HuH-7 (cell line): Measurements from ENCODE around the gene CIB4.
"Not testable (repeated sequence)": the region's sequence is repeated elsewhere in the genome, so short reads cannot be mapped to it uniquely, and the experiment has no call there.

Source experiments
- DNase-seq: peaks from one replicate; pipeline ENCODE4 v3.0.0; 2011; ENCODE audit warnings: low spot score

CIB4 gene

GRCh38 chr2:26666671-26667070, 25.5 kb upstream of the CIB4 start:
- DNase-seq, result no peak

DNA sequence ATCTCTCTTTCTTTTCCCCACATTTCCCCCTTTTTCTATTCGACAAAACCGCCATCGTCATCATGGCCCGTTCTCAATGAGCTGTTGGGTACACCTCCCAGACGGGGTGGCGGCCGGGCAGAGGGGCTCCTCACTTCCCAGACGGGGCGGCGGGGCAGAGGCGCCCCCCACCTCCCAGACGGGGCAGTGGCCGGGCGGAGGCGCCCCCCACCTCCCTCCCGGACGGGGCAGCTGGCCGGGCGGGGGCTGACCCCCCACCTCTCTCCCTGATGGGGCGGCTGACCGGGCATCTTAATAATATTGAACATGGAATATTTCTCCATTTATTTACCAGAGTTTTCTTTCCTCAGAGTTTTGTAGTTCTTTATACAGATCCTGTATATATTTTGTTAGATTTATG, 24.1 kb upstream of the CIB4 start:
- not testable (repeated sequence) for DNase-seq

GRCh38 chr2:26660363-26660962, 19.3 kb upstream of the CIB4 start:
- no peak for DNase-seq

DNA sequence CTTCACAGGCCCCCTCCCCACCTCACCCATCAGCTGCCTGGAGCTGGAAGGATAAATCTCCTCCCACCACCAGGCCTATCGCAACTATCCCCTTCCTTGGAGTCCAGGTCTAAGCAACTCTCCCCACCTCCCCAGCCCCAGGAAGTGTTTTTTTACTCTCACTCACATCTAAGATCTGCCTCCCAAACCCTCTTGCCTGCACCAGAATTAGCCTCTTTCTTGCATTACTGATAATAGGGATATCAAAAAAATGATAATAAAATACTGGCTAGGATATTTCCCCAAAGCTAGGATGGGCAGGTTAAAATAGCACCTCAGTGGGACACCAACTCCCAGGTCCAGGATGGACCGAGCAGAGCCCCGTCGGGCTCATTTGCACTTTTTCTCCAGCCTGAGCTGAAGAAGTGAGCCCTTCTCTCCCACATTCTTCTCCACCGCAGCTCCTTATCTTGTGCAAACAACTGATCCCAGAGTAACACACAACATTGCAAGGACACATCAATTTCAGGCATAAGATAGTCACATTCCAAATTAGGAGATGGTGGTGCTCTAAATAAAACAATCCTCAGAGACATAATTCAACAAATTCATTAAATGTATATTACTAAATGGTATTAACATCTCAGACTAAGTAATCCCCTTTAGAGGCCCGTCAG, 17.7 kb upstream of the CIB4 start:
- peak; percentile 17 for DNase-seq

DNA sequence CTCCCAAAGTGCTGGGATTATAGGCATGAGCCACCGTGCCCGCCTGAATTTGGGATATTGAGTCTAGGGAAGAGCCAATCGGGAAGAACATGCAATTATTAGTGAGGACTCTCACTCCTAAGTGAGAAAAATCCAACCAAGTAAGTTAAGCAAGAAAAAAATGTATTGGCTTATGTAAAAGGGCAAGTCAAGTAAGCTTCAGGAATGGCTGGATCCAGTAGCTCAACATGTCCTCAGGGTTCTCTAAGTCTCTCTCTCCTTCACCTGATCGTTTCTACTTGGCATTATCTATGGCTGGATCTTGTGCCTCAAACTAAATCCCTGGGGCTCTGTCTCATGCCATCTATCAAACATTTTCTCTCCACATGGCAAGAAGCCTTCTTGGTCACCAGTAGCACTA, 16.1 kb upstream of the CIB4 start:
- no peak for DNase-seq

DNA sequence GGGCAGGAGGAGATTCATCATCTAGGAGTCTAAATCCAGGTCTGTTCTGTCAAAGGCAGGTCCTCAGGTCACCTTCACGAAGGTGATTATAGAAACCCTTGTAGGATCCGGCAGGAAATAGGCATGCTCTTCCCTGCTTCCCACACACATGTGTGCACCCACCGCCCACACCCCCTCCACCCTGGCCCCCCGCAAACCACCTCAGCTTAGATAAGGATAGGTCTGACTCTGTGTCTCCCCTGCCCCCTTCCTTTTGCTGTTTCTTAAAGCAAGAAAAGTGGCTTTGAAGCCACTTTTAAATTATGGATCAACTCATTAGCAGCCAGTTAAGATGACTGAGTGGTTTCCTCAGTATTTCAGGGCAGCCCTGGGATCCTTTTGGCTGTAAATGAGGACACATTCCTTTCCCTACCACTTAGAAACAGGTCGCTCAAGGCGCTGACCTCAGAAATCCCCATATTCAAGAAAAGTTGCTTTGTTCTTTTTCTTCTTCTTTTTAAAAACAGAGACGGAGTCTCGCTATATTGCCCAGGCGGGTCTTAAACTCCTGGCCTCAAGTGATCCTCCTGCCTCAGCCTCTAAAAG, 14.5 kb upstream of the CIB4 start:
- DNase-seq, result no peak

- DNase-seq, result not testable (repeated sequence)
Observed at GRCh38 chr2:26655120-26655519, 14.0 kb upstream of the CIB4 start.

GRCh38 chr2:26654061-26654340, 12.8 kb upstream of the CIB4 start:
- DNase-seq, result no peak

DNA sequence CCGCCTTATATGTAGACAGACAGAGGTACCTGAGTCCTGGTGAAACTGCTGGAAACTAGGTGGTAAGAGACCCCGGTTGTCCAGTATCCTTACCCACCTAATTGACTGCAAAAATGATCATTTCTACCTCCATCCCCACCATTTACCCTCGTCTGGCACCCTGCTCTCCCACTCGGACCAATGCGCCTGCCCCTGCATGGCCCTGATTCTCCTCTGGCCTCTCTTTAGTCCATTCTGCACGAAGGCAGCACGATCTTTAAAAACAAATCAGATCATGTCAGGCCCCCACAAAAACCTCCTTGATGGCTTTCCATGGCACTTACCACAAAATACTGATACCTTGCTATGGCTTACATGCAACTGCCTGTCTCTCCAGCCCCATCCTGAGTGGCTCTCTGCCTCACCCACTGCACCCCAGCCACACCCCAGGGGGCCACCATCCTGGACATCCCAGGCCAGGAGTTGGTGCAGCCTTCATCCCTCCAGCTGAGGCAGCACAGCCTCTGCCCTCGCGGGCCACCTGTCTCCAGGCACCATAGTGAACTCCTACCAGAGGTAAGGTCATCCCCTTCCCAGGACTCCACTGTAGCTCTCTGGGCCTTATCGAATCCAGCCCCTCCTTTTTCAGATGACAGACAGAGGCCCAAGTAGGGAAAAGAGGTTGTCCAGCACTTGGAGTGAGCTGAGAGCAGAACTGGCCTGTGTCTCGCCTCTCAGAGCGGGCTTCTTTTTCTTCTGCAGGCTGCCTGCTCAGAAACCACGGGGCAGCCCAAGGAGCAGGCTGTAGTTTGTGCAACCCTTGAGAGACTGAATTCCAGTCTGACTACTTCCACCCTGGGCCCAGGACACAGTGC, 12.3 kb upstream of the CIB4 start:
- DNase-seq, result no peak

- no peak for DNase-seq
Observed at GRCh38 chr2:26652361-26653041, 11.3 kb upstream of the CIB4 start.

DNA sequence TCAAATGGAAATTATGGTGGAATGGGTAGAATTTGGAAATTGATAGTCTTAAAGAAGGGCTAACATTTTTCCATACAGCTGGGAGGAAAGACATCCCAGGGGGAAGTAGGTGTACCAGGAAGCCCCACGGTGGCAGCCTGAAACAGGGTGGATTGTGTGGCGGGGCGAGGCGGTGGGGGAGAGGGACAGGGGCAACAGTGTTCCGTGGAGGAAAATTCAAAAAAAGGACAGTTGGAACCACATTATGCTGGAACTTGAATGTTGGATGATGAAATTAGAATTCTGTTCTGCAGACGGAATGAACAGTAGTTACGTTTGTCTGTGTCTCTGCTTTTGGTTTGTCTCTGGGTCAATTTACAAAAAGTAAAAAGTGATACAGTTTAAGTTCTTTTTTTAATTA, 10.6 kb upstream of the CIB4 start:
- no peak for DNase-seq

- DNase-seq, result no peak
Observed at GRCh38 chr2:26651470-26651771, 10.3 kb upstream of the CIB4 start.

DNA sequence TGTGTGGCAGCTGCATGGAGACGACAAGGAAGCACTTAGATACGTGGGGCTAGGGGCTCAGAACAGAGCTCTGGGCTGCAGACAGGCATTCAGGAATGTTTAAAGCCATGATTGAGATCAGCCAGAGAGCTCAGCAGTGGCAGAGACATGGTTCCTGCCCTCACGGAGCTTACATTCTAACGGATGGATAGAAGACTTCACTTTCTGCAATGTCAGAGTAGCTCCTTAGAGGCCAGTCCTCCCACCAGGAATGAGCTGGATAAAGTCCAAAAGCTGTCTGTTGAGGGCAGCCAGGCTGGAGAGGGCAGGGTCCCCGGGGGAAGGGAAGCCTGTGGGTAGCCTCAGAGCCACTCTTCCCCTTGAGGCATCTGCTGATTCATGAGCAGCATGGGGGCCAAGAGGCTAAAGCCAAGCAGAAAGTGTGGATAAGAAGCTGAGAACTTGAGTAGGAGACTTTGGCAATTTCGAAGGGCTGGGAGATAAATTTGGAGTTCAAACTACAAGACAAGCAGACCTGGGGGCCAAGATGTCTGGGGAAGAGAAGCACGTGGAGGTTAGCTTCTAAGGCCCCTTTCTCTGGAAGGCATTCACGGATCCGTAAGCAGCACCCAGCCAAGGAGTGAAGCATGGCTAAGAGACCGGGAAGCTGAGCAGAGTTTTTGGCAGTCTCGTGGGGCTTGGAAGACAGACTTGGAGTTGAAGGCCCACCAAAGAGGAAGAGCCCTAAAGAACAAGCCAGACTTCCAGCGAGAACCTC, 9.7 kb upstream of the CIB4 start:
- DNase-seq, result no peak

GRCh38 chr2:26649992-26650712, 9.0 kb upstream of the CIB4 start:
- DNase-seq, result no peak

DNA sequence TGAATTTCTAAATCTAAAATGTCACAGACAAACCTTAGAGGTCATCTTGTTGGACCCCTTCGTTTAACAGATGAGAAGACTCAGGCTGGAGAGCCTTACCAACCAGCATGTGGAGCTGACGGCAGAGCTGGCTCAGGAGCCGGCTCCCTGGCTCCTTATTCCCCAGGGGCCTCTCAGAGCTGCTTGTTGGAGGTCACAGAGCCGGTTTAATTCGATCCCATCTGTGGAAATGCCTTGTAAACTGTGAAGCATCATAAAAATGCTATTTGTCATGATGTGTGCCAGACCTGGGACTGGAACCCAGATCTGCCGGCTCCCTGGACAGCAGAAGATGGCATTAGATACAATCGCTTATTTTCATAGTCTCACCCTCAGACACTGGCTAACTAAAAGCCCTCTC, 8.2 kb upstream of the CIB4 start:
- DNase-seq, result no peak

DNA sequence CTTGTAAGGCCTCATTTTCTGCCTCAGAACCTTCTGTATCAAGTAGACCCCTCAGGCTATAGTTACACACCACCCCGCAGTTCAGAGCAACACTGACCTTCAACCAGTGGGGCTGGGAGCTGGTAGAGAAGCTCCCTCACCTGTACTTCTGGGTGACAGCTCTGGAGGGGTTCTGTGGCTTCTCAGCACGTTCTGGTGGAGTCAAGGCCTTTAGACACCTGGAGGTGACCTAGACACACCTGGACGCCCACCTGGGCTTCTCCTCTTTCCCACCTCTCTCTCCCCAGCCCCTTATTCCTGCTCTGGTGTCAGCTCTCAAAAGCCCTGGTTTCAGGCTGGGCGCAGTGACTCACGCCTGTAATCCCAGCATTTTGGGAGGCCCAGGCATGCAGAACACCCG, 7.3 kb upstream of the CIB4 start:
- no peak for DNase-seq

DNA sequence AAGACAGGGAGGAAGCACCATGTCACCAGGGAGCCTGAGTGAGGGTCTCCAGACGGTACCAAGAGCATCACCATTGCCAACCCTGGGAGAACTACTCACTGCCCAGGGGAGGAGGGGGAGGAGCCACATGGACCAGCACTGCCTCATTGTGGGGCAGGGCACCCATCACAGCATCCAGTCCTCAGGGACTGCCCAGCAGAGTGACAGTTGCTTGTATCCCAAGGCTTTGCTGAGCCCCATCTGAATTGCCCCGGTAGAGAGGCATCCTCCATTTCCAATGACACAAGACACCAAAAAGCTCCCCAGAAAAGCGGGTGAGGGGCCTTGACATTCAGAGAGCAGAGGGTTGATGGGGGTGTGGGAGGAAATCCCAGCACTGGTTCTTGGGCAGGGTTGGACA, 6.8 kb upstream of the CIB4 start:
- no peak for DNase-seq

DNA sequence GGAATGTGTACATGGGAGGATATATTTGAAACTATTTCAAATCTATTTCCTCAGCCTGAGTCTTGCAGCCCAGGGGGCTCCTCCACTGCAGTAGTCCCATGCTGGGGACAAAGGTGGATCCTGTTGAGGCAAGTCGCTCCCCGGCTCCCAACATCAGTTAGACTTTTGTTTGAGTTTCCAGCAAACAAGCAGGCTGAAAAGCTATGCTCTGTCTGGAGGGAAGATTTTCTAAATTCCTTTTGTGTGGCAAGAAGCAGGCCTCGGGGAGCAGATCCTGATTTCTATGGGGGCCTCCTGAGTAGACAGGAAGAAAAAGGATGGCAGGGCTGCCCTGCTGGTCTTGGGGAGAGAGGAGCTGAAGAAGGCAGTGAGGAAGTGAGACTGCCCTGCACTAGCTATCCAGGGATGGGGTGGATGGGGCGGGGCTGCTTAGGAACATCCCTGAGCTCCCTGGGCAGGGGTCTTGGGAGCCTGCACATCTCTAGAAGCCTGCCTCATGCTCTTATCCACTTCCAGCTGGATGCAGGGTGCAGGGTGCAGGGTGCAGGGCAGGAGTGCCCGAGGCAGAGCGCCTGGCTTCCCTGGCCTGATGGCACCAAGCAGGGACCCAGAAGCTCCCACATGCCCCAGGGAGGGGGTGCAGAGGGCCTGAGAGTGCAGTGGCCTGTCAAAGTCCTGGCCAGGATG, 6.0 kb upstream of the CIB4 start:
- no peak for DNase-seq

- no peak for DNase-seq
Observed at GRCh38 chr2:26645762-26646161, 4.6 kb upstream of the CIB4 start.

DNA sequence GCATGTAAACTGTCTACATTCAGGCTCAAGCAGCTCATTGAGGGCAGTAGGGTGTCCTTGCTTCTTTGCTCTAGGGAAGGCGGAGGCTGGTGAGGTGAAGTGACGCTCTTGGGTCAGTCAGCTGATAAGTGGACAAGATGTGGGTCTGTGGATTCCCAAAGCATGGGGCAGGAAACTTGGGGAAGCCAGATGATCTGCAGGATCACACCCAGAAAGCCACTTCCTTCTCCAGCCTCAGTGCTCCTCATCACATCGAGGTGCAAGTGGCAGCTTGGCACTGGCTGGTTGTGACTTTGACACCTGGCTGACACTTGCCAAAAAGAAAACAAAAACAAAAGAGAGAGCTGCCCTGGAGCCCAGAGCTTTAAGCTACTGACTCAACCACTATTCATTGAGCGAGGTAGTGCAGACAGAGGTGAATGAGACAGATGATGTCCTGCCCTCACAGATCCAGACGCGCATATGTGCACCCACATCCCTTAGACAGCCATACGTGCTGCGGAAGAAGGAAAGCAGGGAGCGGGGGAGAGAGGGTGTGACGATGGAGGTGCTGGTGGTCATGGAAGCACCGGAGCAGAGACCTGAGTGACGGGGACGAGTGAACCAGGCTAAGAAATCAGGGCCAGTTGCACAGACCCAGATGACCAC, 3.1 kb upstream of the CIB4 start:
- DNase-seq, result no peak
